HG02981 (cell line): ENCODE data around the gene CMC1.
A peak's percentile ranks its signal among the peaks of the same experiment; 100 is the strongest.

Source experiments
- ATAC-seq: cut with Tn5 transposase; IDR thresholded peaks from one replicate; pipeline ENCODE4 v1.9.1; 2021; ENCODE audit warnings: mild to moderate bottlenecking, moderate library complexity; ENCODE audit not compliant: unreplicated experiment

The CMC1 gene

GRCh38 chr3:28295898-28296490 lies 54.6 kb downstream of the CMC1 start:
- no peak for ATAC-seq

GRCh38 chr3:28299705-28300104 lies 58.3 kb downstream of the CMC1 start:
- no peak for ATAC-seq

GRCh38 chr3:28300345-28300962 lies 59.0 kb downstream of the CMC1 start:
- no peak for ATAC-seq

GRCh38 chr3:28301688-28302087 lies 60.3 kb downstream of the CMC1 start:
- no peak for ATAC-seq

GRCh38 chr3:28308196-28308595 lies 66.8 kb downstream of the CMC1 start:
- ATAC-seq: no peak

- ATAC-seq: no peak
Observed at GRCh38 chr3:28315711-28316110, 74.3 kb downstream of the CMC1 start.

GRCh38 chr3:28316226-28316625 lies 74.8 kb downstream of the CMC1 start:
- ATAC-seq: no peak

GRCh38 chr3:28317438-28318022 lies 76.1 kb downstream of the CMC1 start:
- peak; percentile 95 for ATAC-seq

GRCh38 chr3:28320981-28321380 lies 79.6 kb downstream of the CMC1 start:
- no peak for ATAC-seq

- ATAC-seq: no peak
Observed at GRCh38 chr3:28322464-28322863, 81.0 kb downstream of the CMC1 start.

GRCh38 chr3:28326458-28326926 lies 85.1 kb downstream of the CMC1 start:
- peak; percentile 70 for ATAC-seq

- ATAC-seq: peak; percentile 38
Observed at GRCh38 chr3:28328188-28329151, 87.1 kb downstream of the CMC1 start.

- no peak for ATAC-seq
Observed at GRCh38 chr3:28334552-28334951, 93.1 kb downstream of the CMC1 start.

- no peak for ATAC-seq
Observed at GRCh38 chr3:28335246-28335645, 93.8 kb downstream of the CMC1 start.

- no peak for ATAC-seq
Observed at GRCh38 chr3:28337230-28337629, 95.8 kb downstream of the CMC1 start.

GRCh38 chr3:28343144-28343543 lies 101.7 kb downstream of the CMC1 start:
- ATAC-seq: no peak

GRCh38 chr3:28345690-28346089 lies 104.3 kb downstream of the CMC1 start:
- ATAC-seq: no peak

GRCh38 chr3:28347374-28348264 lies 106.2 kb downstream of the CMC1 start:
- ATAC-seq: no peak

GRCh38 chr3:28348265-28348628 lies 106.8 kb downstream of the CMC1 start:
- no peak for ATAC-seq
